Measurements from ENCODE around the gene KNDC1. TPM values are rescaled to one million over a fixed set of nuclear protein-coding genes. Genes with fewer than 3 reads are reported as not detected.
A peak's percentile ranks its signal among the peaks of the same experiment; 100 is the strongest.
"Not testable (repeated sequence)": the region's sequence is repeated elsewhere in the genome, so short reads cannot be mapped to it uniquely, and the experiment has no call there.

Gene KNDC1
- 6.4 TPM for polyA plus RNA-seq (2013, experiment 1 of 2)
- 6.1 TPM for polyA plus RNA-seq (2013, experiment 2 of 2)

- Histone ChIP-seq H3K9ac (ENCODE audit: low read depth, low read length, poor library complexity) (peak within 1 kb of the TSS; percentile 90), H2AK5ac (ENCODE audit: low read depth, low read length) (peak within 1 kb of the TSS; percentile 97), H3K23ac (ENCODE audit: low read depth, low read length, poor library complexity) (peak within 1 kb of the TSS; percentile 89), H4K8ac (ENCODE audit: low read depth, low read length) (no peak within 1 kb of the TSS), H2BK5ac (ENCODE audit: low read length) (peak within 1 kb of the TSS; percentile 77), H3K18ac (ENCODE audit: low read length) (peak within 1 kb of the TSS; percentile 99), H3K79me1 (ENCODE audit: low read depth, low read length) (peaks cover 8% of the 10 kb centered on the region), H3K4me2 (ENCODE audit: insufficient read depth, low read length, poor library complexity, severe bottlenecking) (peak within 1 kb of the TSS; percentile 98), H4K91ac (ENCODE audit: low read depth, low read length, poor library complexity) (no peak within 1 kb of the TSS), H2BK15ac (ENCODE audit: low read length) (peak within 1 kb of the TSS; percentile 89), H2BK12ac (ENCODE audit: low read length) (no peak within 1 kb of the TSS), H3K27ac (replicated peaks; ENCODE audit: low read length) (peak within 1 kb of the TSS; percentile 33), H3K14ac (ENCODE audit: low read length) (peak within 1 kb of the TSS; percentile 97), H3K36me3 (replicated peaks in 1 of 2; ENCODE audit: control insufficient read depth in 2 of 2, insufficient read depth in 2 of 2, low read length in 2 of 2) (peaks cover 0 to 4% of the 10 kb centered on the region in 2 donors), H2BK120ac (ENCODE audit: low read depth, low read length) (peak within 1 kb of the TSS; percentile 47), H3K4ac (ENCODE audit: low read length) (peak within 1 kb of the TSS; percentile 37), H3K4me3 (ENCODE audit: low read length in 2 of 2) (peak within 1 kb of the TSS; percentile 51 to 89), H3K9me3 (replicated peaks in 1 of 2; ENCODE audit: control insufficient read depth in 2 of 2, insufficient read depth in 1 of 2, low read depth in 1 of 2, low read length in 2 of 2) (no peaks in the 10 kb centered on the region), H3K27me3 (ENCODE audit: control insufficient read depth in 3 of 3, insufficient read depth in 3 of 3, low read depth in 1 of 3, low read length in 3 of 3) (peaks cover 0 to 2% (median 0%) of the 10 kb centered on the region in 3 experiments), H2AFZ (ENCODE audit: low read length) (peak within 1 kb of the TSS; percentile 96), H3K4me1 (ENCODE audit: control insufficient read depth in 2 of 2, insufficient read depth in 1 of 2, low read depth in 1 of 2, low read length in 2 of 2) (peaks cover 15 to 17% of the 10 kb centered on the region in 2 donors)
- DNase-seq (ENCODE audit: low spot score): no peak
- no CpG with 5 or more reads among the region's 108 CpGs for WGBS, 2 donors (ENCODE audit: extremely low coverage in 2 of 2, insufficient read length in 2 of 2, insufficient replicate concordance in 1 of 2)
Measured at GRCh38 chr10:133159950-133160825, at the start of gene KNDC1. Gene KNDC1 (plus strand): TSS chr10:133160219. CDS start chr10:133160468, 249 bp downstream.

DNA sequence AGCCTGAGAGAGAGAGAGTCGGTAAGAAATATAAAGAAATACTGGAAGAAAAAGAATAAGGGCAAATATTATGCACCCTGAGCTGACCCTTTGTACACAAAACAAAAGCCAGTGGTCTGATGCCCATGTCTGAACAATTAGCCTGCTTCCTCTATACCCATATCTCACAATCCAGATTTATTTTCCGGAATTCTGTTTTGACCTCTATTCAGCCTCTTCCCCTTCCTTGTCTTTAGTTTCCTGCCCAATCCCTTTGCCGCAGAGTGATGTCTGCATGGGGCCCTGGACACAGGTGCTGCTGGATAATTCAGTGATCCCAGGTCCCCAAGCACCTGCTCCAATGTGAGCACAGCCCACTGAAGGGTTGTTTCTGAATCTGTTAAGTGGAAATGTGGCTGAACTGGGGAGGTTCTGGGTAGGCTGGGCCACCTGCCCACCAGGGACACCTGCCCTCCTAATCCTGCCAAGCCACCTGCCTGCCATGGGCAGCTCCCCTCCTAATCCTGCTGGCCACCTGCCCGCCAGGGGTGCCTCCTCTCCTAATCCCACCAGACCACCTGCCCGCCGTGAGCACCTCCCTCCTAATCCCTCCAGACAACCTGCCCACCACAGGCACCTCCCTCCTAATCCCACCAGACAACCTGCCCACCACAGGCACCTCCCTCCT, 49.3 kb upstream of the KNDC1 start:
- Histone ChIP-seq H3K27me3 (ENCODE audit: control insufficient read depth in 3 of 3, insufficient read depth in 3 of 3, low read depth in 1 of 3, low read length in 3 of 3) (no peaks in the 10 kb centered on the region), H2BK120ac (ENCODE audit: low read depth, low read length) (no peak overlapping the region), H3K4me2 (ENCODE audit: insufficient read depth, low read length, poor library complexity, severe bottlenecking) (no peak overlapping the region), H3K18ac (ENCODE audit: low read length) (peak overlapping the region; percentile 38), H3K9me3 (replicated peaks in 1 of 2; ENCODE audit: control insufficient read depth in 2 of 2, insufficient read depth in 1 of 2, low read depth in 1 of 2, low read length in 2 of 2) (peaks cover 11 to 22% of the 10 kb centered on the region in 2 donors), H3K23ac (ENCODE audit: low read depth, low read length, poor library complexity) (peak overlapping the region; percentile 43), H2BK15ac (ENCODE audit: low read length) (no peak overlapping the region), H3K27ac (replicated peaks; ENCODE audit: low read length) (no peak overlapping the region), H3K79me1 (ENCODE audit: low read depth, low read length) (peaks cover 3% of the 10 kb centered on the region), H2AFZ (ENCODE audit: low read length) (no peak overlapping the region), H2BK5ac (ENCODE audit: low read length) (no peak overlapping the region), H3K14ac (ENCODE audit: low read length) (no peak overlapping the region), H4K91ac (ENCODE audit: low read depth, low read length, poor library complexity) (no peak overlapping the region), H3K9ac (ENCODE audit: low read depth, low read length, poor library complexity) (no peak overlapping the region), H3K4ac (ENCODE audit: low read length) (no peak overlapping the region), H3K4me1 (ENCODE audit: control insufficient read depth in 2 of 2, insufficient read depth in 1 of 2, low read depth in 1 of 2, low read length in 2 of 2) (no peaks in the 10 kb centered on the region), H3K36me3 (replicated peaks in 1 of 2; ENCODE audit: control insufficient read depth in 2 of 2, insufficient read depth in 2 of 2, low read length in 2 of 2) (no peaks in the 10 kb centered on the region), H3K4me3 (ENCODE audit: low read length in 2 of 2) (no peak overlapping the region), H2AK5ac (ENCODE audit: low read depth, low read length) (peak overlapping the region; percentile 46), H4K8ac (ENCODE audit: low read depth, low read length) (no peak overlapping the region), H2BK12ac (ENCODE audit: low read length) (no peak overlapping the region)
- no peak for DNase-seq (ENCODE audit: low spot score)
- no CpG with 5 or more reads among the region's 6 CpGs for WGBS, 2 donors (ENCODE audit: extremely low coverage in 2 of 2, insufficient read length in 2 of 2, insufficient replicate concordance in 1 of 2)

- Histone ChIP-seq H3K4ac (ENCODE audit: low read length) (peak overlapping the region; percentile 100), H3K9me3 (replicated peaks in 1 of 2; ENCODE audit: control insufficient read depth in 2 of 2, insufficient read depth in 1 of 2, low read depth in 1 of 2, low read length in 2 of 2) (peaks cover 11 to 18% of the 10 kb centered on the region in 2 donors), H3K14ac (ENCODE audit: low read length) (peak overlapping the region; percentile 100), H3K4me3 (ENCODE audit: low read length in 2 of 2) (peak overlapping the region in 1 of 2 donors; percentile 43), H3K23ac (ENCODE audit: low read depth, low read length, poor library complexity) (peak overlapping the region; percentile 93), H2AK5ac (ENCODE audit: low read depth, low read length) (peak overlapping the region; percentile 83)
- H3K27ac ChIP-seq (replicated peaks; ENCODE audit: low read length); H3K4me2 ChIP-seq (ENCODE audit: insufficient read depth, low read length, poor library complexity, severe bottlenecking); H2AFZ ChIP-seq (ENCODE audit: low read length); H3K18ac ChIP-seq (ENCODE audit: low read length); DNase-seq (ENCODE audit: low spot score); H2BK120ac ChIP-seq (ENCODE audit: low read depth, low read length); H2BK15ac ChIP-seq (ENCODE audit: low read length); H2BK5ac ChIP-seq (ENCODE audit: low read length); H3K4me1 ChIP-seq (ENCODE audit: control insufficient read depth in 2 of 2, insufficient read depth in 1 of 2, low read depth in 1 of 2, low read length in 2 of 2); H3K36me3 ChIP-seq (replicated peaks in 1 of 2; ENCODE audit: control insufficient read depth in 2 of 2, insufficient read depth in 2 of 2, low read length in 2 of 2); H3K9ac ChIP-seq (ENCODE audit: low read depth, low read length, poor library complexity); H4K91ac ChIP-seq (ENCODE audit: low read depth, low read length, poor library complexity); H3K27me3 ChIP-seq (ENCODE audit: control insufficient read depth in 3 of 3, insufficient read depth in 3 of 3, low read depth in 1 of 3, low read length in 3 of 3); H2BK12ac ChIP-seq (ENCODE audit: low read length); H4K8ac ChIP-seq (ENCODE audit: low read depth, low read length); H3K79me1 ChIP-seq (ENCODE audit: low read depth, low read length): not testable (repeated sequence)
- WGBS, 2 donors (ENCODE audit: extremely low coverage in 2 of 2, insufficient read length in 2 of 2, insufficient replicate concordance in 1 of 2): no CpG with 5 or more reads among the region's 7 CpGs
Measured at GRCh38 chr10:133111640-133112039, 48.4 kb upstream of the KNDC1 start.

Data from neuronal stem cell (in vitro differentiated cells).